HG03159 (cell line): Measurements from ENCODE around the gene CD8B2.
"Not testable (repeated sequence)": the region's sequence is repeated elsewhere in the genome, so short reads cannot be mapped to it uniquely, and the experiment has no call there.

ENCODE experiments used
- ATAC-seq: cut with Tn5 transposase; IDR thresholded peaks from one replicate; pipeline ENCODE4 v1.9.1; 2021; ENCODE audit warnings: mild to moderate bottlenecking, moderate library complexity; ENCODE audit not compliant: unreplicated experiment

CD8B2 gene

GRCh38 chr2:106511476-106511901, 24.3 kb downstream of the CD8B2 start:
- ATAC-seq, result not testable (repeated sequence)

GRCh38 chr2:106511934-106512333, 24.8 kb downstream of the CD8B2 start:
- ATAC-seq, result not testable (repeated sequence)

DNA sequence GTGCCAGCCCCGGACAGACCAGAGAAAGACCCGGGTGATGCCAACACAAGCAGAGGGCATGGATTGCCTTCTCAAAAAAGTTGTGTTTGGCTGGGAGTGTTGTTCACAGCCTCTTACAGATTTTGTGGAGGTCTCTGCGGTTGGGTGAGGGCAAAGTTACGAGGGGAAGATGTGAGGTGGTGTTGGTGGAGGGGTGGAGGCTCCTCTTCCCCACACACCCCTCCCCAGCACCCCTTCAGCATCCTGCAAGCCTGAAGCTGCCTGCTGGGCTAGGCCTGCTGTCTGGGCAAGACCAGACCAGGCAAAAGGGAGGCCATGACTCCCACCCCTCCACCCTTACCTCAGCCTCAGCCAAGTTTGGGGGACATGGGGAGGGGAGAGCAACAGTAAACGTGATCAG, 26.2 kb downstream of the CD8B2 start:
- not testable (repeated sequence) for ATAC-seq

GRCh38 chr2:106514827-106515226, 27.7 kb downstream of the CD8B2 start:
- ATAC-seq, result not testable (repeated sequence)

DNA sequence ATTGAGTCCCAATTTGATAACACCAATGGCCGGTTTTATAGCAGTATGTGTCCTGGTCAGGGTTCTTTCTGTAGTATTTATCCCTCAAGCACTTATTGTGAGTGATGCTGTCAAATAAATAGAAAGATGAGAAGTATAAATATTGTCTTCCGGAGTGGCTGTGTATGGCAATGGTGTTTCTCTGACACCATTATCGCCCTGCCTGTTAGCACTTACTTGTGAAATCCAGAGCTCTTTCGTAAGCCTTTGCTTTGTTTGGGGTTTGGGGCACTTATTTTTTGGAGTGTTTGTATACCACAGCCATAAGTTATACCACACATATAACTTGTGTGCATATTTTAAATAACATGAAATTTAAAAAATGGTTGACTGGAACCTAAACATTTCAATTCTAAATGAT, 29.3 kb downstream of the CD8B2 start:
- ATAC-seq, result no peak

DNA sequence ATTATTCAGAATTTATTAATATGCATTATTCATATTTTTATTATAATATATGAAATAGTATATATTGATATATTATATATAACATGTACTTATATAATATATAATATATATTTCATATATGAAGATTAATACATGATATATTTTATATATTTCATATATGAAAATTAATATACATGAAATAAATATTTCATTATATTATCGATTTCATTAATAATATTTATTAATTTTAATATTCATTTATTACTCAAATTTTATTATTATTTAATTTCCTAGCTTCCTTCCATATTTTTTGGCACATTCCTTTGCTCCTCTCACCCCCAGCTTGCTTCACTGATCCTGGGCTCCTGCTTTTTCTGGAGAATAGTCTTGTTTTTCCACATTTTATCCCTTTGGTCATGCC, 29.7 kb downstream of the CD8B2 start:
- ATAC-seq, result no peak

- ATAC-seq, result no peak
Observed at GRCh38 chr2:106517329-106517728, 30.2 kb downstream of the CD8B2 start.

DNA sequence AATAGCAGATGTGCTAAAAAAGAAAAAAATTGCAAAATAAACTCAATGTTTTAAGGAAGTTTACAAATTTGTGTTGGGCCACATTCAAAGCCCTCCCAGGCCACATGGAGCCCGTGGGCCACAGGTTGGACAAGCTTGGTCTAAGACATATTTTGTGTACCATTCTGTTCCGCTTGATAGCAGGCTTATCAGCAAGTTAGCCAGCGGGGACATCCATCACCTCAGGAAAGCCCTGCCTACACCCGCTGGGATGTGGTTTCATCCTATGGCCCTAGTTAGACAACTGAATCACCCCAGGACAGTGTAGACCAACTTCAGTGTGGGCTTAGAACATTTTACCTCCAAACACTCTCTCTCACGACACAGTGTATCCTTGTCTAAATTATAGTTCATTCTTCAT, 32.6 kb downstream of the CD8B2 start:
- ATAC-seq, result no peak

DNA sequence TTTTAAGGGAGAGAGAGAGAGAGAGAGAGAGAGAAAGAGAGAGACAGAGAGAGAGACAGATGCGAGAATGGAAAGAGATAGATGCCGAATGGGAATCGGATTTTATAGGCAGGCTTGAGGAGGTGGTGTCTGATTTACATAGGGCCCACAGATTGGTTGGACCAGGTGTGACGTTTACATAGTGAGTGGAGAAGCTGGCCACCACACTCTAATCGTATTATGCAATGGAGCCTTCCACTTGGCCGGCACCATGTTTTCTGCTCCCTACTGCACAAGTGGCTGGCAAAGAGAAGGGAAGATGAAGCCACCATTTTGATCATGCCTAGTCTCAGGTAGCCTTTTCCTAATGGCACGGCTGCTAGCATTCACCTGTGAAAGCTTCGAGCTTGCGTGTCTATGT, 33.9 kb downstream of the CD8B2 start:
- ATAC-seq, result no peak

- no peak for ATAC-seq
Observed at GRCh38 chr2:106523976-106524665, 37.0 kb downstream of the CD8B2 start.

- no peak for ATAC-seq
Observed at GRCh38 chr2:106530866-106531265, 43.7 kb downstream of the CD8B2 start.

DNA sequence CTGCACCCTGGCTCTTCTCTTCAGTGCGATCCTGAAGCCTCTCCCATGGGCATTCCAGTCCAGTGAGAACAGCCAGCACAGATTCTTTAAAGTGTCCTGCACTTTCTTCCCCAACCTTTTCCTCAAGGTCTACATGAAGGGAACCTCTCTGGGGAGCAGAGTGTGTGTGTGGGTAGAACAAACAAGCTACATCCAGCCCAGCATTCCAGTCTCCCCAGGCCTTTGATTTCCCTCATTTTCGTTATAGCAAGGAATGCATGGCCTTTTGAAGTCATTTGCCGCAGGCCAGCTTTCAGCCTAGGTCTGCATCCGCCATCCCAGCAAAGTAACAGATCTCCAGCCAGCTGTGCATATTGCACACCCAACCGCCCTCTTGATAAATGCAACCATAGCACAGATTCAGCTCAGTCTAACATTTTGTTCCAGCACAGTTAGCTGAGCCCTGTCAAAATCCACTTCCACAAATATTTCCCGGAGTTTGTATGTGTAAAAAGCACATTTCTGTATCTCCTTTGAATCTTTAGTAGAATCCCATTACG, 44.6 kb downstream of the CD8B2 start:
- ATAC-seq, result no peak

- no peak for ATAC-seq
Observed at GRCh38 chr2:106532236-106532635, 45.1 kb downstream of the CD8B2 start.

DNA sequence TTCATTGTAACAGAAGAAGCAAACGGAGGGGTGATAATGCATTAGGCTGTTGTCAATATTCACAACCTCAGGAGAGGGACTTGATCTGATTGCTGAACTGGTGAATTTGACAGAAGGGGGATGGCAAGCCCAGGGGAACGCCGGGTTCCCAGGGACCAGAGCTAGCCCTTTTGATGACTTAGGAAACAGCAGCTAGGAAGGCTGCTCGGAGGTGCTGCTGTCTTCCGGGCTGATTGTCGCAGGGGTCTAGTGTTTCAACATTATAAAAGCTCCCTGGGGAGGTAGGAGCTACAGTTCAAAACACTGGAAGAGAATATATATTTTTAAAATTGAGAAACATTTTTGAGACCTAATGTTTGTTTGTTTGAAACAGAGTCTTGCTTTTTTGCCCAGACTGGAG, 47.3 kb downstream of the CD8B2 start:
- no peak for ATAC-seq

DNA sequence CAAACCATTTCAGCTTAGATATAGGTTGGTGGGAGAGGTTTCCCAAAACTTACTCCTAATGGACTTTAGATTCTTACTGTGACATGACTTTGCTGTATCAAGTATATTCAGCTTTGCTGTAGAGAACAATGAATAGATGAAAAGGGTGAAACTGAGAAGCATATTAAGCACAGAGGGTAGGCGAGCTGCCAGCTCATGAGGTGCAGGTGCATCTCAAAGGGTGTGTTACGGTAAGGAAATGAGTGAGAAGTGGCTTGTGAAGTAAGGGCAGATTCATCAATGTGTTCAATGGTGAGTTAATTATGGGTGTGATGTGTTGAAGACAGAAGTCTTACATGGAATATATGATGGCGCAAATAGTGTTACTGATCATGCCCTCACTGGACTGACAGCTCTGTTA, 49.3 kb downstream of the CD8B2 start:
- ATAC-seq, result peak; percentile 15

DNA sequence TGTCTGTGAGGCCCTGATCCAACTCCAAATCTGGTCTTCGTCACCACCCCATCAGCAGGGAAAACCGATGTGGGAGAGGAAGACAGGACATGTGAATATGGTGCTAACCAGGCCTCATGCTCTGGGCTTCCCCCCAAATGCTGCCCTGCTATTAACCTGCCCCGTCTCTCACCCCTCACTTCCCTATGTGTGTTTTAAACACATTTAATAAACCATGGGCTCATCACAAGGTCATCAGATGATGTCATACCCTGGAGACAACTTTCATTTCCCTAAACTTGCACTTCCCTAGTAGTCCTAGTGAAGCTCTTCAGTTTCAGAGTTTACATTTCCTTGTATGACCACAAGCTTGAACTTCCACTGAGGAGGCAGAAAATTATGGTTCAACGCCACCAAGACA, 49.9 kb downstream of the CD8B2 start:
- peak; percentile 65 for ATAC-seq

DNA sequence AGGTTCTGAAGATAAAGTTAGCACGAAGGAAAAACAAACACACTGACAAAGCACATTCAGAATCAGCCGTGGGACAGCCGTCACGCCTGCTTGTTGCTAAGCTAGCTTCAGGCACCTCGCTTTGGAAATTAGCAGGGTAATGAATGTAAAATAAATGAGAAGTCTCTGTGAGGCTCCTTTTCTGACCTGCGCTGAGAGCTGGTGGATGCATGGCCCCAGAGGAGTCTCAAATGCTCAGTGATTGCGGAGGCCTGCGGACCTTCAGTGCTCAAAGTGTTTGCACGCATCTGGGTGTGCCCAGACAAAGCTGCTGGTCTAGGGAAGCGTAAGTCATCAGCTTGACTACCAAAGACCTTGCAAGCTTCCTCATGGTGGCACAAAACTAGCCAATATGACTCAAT, 50.6 kb downstream of the CD8B2 start:
- no peak for ATAC-seq

- ATAC-seq, result no peak
Observed at GRCh38 chr2:106540886-106541285, 53.7 kb downstream of the CD8B2 start.

- ATAC-seq, result no peak
Observed at GRCh38 chr2:106541333-106541732, 54.2 kb downstream of the CD8B2 start.

- peak; percentile 92 for ATAC-seq
Observed at GRCh38 chr2:106542746-106543359, 55.7 kb downstream of the CD8B2 start.

- no peak for ATAC-seq
Observed at GRCh38 chr2:106545007-106545406, 57.8 kb downstream of the CD8B2 start.

DNA sequence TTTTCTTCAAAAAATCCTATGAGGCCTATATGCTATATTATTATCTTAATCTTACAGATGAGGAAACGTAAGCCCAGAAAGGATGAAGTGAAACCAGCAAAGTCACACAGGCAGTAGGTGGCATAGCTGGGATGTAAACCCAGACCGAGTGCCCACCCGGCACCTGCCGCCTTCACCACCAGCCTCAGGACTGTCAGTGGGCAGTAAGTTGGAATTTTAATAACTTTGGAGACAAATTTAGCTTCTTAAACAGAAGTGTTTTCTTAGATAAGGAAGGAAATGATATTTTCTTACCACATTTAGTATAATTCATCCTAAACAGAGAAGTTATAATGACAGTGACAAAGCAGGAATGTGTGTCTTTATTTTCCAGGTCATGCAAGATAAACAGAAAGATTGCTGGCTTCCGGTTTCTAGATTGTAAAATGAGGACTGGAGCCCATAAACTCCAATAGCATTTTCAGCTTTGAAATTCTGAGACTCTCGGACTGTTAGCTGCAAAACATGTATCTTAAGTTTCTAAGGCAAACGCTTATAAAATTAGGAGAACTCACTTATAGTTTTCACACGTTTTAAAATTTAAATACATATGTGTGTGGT, 59.3 kb downstream of the CD8B2 start:
- no peak for ATAC-seq
